ENCODE results near the gene TUBB4A. TPM values are rescaled to one million over a fixed set of nuclear protein-coding genes. Genes with fewer than 3 reads are reported as not detected.

The TUBB4A gene
- total and polyA plus RNA-seq, 9 of the 15 experiments (the other 6 are each of a cell fraction or from before 2014, with no cell fraction given): 0.14 to 7.0 (median 0.75) TPM

DNA sequence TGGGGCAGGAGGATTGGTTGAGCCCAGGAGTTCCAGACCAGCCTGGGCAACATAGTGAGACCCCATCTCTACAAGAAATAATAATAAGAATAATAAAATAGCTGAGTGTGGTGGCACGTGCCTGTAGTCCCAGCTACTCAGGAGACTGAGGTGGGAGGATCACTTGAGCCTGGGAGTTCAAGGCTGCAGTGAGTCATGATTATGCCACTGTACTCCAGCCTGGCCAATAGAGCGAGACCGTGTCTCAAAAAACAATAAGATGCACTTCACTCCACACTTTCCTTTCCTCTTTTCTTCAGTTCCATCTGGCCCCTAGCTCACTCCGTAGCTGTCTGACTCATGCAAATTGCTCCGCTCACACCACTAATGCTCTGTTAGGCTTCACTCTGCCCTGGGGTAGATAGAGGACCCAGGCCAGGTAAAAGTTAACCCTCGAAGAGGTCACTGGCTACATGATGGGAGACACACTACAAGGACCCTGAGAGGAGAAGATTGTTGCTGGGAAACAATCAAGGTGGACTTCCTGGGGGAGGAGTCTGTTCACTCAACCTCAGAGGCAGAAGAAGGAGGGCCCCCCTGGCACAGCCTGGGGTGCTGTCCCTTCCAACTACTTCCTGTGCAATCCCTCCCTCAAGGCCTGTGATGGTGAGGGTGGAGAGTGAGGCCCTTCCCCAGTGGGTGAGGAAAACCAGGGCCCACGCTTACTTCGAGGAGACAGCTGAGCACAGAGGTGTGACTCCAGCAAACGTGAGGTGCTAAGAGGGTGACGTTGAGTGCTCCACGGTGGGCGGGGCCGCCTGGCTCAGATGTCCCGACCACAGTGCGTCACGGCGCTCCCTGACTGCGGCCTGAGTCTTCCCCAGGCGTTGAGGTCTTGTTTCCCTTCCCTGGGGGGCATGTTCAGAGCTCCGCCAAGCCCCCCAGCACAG, 19.9 kb upstream of the TUBB4A start (continued):
- TF ChIP-seq, protein P1, sequence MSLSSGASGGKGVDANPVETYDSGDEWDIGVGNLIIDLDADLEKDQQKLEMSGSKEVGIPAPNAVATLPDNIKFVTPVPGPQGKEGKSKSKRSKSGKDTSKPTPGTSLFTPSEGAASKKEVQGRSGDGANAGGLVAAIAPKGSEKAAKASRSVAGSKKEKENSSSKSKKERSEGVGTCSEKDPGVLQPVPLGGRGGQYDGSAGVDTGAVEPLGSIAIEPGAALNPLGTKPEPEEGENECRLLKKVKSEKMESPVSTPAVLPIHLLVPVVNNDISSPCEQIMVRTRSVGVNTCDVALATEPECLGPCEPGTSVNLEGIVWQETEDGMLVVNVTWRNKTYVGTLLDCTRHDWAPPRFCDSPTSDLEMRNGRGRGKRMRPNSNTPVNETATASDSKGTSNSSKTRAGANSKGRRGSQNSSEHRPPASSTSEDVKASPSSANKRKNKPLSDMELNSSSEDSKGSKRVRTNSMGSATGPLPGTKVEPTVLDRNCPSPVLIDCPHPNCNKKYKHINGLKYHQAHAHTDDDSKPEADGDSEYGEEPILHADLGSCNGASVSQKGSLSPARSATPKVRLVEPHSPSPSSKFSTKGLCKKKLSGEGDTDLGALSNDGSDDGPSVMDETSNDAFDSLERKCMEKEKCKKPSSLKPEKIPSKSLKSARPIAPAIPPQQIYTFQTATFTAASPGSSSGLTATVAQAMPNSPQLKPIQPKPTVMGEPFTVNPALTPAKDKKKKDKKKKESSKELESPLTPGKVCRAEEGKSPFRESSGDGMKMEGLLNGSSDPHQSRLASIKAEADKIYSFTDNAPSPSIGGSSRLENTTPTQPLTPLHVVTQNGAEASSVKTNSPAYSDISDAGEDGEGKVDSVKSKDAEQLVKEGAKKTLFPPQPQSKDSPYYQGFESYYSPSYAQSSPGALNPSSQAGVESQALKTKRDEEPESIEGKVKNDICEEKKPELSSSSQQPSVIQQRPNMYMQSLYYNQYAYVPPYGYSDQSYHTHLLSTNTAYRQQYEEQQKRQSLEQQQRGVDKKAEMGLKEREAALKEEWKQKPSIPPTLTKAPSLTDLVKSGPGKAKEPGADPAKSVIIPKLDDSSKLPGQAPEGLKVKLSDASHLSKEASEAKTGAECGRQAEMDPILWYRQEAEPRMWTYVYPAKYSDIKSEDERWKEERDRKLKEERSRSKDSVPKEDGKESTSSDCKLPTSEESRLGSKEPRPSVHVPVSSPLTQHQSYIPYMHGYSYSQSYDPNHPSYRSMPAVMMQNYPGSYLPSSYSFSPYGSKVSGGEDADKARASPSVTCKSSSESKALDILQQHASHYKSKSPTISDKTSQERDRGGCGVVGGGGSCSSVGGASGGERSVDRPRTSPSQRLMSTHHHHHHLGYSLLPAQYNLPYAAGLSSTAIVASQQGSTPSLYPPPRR (CRISPR knock-in tag; IDR thresholded peaks at IDR 0.05; ENCODE audit: borderline replicate concordance): no peak
- TF ChIP-seq PYGO2 (tag; IDR thresholded peaks at IDR 0.05) (no peak), TEAD1 (CRISPR knock-in tag; IDR thresholded peaks at IDR 0.05) (no peak), NONO (IDR thresholded peaks at IDR 0.05; ENCODE audit: low read depth in 2 of 2, low read length in 1 of 2) (no peak), SMAD4 (CRISPR knock-in tag; conservative IDR thresholded peaks at IDR 0.05) (no peak), NRF1 (conservative IDR thresholded peaks at IDR 0.05 in 1 of 2, IDR thresholded peaks at IDR 0.05 in 1 of 2) (0 out of 4 replicates have a peak, but pooled peaks of 1 of the 2 experiments have one; percentile 26), ZNF707 (CRISPR knock-in tag; conservative IDR thresholded peaks at IDR 0.05) (no peak), SOX6 (IDR thresholded peaks at IDR 0.05) (no peak), ZBTB17 (CRISPR knock-in tag; IDR thresholded peaks at IDR 0.05) (no peak), ZNF174 (CRISPR knock-in tag; IDR thresholded peaks at IDR 0.05) (no peak), ZNF696 (CRISPR knock-in tag; conservative IDR thresholded peaks at IDR 0.05) (no peak), BHLHE40 (IDR thresholded peaks at IDR 0.05; ENCODE audit: low read length) (peak; percentile 76), CHD1 (IDR thresholded peaks at IDR 0.05; ENCODE audit: low read length) (no peak), NR2C2 (CRISPR knock-in tag; IDR thresholded peaks at IDR 0.05) (peak; percentile 45; the same call in 1 of the 2 replicates), NR2C2 (tag; IDR thresholded peaks at IDR 0.05) (no peak), JUND (IDR thresholded peaks at IDR 0.05; ENCODE audit: borderline replicate concordance, low read depth, low read length) (no peak), JUND (tag; IDR thresholded peaks at IDR 0.05; ENCODE audit: borderline replicate concordance, low read depth, low read length) (no peak), MECOM (CRISPR knock-in tag; IDR thresholded peaks at IDR 0.05) (no peak)
- TF ChIP-seq, protein P2, sequence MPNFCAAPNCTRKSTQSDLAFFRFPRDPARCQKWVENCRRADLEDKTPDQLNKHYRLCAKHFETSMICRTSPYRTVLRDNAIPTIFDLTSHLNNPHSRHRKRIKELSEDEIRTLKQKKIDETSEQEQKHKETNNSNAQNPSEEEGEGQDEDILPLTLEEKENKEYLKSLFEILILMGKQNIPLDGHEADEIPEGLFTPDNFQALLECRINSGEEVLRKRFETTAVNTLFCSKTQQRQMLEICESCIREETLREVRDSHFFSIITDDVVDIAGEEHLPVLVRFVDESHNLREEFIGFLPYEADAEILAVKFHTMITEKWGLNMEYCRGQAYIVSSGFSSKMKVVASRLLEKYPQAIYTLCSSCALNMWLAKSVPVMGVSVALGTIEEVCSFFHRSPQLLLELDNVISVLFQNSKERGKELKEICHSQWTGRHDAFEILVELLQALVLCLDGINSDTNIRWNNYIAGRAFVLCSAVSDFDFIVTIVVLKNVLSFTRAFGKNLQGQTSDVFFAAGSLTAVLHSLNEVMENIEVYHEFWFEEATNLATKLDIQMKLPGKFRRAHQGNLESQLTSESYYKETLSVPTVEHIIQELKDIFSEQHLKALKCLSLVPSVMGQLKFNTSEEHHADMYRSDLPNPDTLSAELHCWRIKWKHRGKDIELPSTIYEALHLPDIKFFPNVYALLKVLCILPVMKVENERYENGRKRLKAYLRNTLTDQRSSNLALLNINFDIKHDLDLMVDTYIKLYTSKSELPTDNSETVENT (CRISPR knock-in tag; IDR thresholded peaks at IDR 0.05): no peak
- TF ChIP-seq, protein P3, sequence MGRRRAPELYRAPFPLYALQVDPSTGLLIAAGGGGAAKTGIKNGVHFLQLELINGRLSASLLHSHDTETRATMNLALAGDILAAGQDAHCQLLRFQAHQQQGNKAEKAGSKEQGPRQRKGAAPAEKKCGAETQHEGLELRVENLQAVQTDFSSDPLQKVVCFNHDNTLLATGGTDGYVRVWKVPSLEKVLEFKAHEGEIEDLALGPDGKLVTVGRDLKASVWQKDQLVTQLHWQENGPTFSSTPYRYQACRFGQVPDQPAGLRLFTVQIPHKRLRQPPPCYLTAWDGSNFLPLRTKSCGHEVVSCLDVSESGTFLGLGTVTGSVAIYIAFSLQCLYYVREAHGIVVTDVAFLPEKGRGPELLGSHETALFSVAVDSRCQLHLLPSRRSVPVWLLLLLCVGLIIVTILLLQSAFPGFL (CRISPR knock-in tag; IDR thresholded peaks at IDR 0.05): no peak
